Measurements from ENCODE around the gene MYEF2.

DNA sequence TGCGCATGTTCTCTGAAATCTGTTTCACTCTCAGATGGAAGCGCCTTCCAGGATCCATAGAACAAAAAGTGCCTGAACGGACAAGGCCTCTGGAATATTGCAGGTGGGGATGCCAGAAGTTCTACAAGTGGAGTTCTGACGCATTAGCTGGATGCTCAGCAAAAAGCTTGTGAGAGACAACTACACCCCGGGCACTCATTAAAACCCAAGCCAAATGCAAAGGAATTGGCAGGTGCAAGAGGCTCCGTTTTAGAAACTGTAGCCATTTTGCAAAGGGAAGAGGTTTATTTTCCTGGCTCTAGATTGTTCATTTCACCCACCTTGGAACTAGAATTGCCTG is 92.5 kb downstream of the MYEF2 start:
- TF ChIP-seq, protein P1, sequence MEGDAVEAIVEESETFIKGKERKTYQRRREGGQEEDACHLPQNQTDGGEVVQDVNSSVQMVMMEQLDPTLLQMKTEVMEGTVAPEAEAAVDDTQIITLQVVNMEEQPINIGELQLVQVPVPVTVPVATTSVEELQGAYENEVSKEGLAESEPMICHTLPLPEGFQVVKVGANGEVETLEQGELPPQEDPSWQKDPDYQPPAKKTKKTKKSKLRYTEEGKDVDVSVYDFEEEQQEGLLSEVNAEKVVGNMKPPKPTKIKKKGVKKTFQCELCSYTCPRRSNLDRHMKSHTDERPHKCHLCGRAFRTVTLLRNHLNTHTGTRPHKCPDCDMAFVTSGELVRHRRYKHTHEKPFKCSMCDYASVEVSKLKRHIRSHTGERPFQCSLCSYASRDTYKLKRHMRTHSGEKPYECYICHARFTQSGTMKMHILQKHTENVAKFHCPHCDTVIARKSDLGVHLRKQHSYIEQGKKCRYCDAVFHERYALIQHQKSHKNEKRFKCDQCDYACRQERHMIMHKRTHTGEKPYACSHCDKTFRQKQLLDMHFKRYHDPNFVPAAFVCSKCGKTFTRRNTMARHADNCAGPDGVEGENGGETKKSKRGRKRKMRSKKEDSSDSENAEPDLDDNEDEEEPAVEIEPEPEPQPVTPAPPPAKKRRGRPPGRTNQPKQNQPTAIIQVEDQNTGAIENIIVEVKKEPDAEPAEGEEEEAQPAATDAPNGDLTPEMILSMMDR (conservative IDR thresholded peaks at IDR 0.05; ENCODE audit: low read depth, low read length) = no peak
- no peak for TF ChIP-seq EZH2 (IDR thresholded peaks at IDR 0.05; ENCODE audit: borderline replicate concordance, low read depth, low read length, poor library complexity, severe bottlenecking)
